HepG2 (cell line): Measurements from ENCODE around the gene PCIF1. TPM values are rescaled to one million over a fixed set of nuclear protein-coding genes. Genes with fewer than 3 reads are reported as not detected.

Source experiments
- ATAC-seq: fragments of 200-7000 bp; cut with Tn5 transposase; 3 replicates; pipeline ENCODE4 v1.9.1; 2020; ENCODE audit warnings: mild to moderate bottlenecking, moderate library complexity
- BruUV-seq: library from RNA; stranded (reverse); fragments of 400-500 nt; replicated peaks from 2 replicates; lab custom pipeline; 2021; lab: Mats Ljungman, UMichigan
- CTCF ChIA-PET: fragments of 300-600 bp; formaldehyde crosslinking; extraction: SDS; loops from one replicate; lab custom pipeline; 2021; ENCODE audit warnings: low total read pairs, inconsistent platforms, low intra/inter-chr PET ratio; lab: Yijun Ruan, JAX
- POLR2A ChIA-PET: fragments of 350-600 bp; sonication (Branson Sonifier 250); formaldehyde crosslinking; loops from one replicate; lab custom pipeline; 2020; ENCODE audit warnings: antibody characterized with exemption, inconsistent platforms; lab: Yijun Ruan, JAX
- DNase-seq: peaks from one replicate; pipeline ENCODE4 v3.0.0-alpha.2; 2015; ENCODE audit warnings: low spot score
- FAIRE-seq: peaks from 3 replicates; lab custom pipeline; 2011; peaks lifted over from hg19 to GRCh38; lab: Jason Lieb, UNC
- H2AFZ ChIP-seq: one replicate; pipeline ENCODE4 v1.6.1; 2011; ENCODE audit warnings: low read length, inconsistent platforms
- H3K27ac ChIP-seq: fragments of 300-600 bp; 3 replicates; pipeline ENCODE4 v1.8.0; 2011; ENCODE audit warnings: mixed run types, mild to moderate bottlenecking, mixed read lengths, low read length, inconsistent platforms; ENCODE audit not compliant: insufficient read depth; ENCODE audit errors: extremely low read length
- H3K27me3 ChIP-seq, 2 experiments: fragments of 200-600 bp in 1 of 2; 2 replicates in 1 of 2; 3 replicates in 1 of 2; pipeline versions ENCODE4 v1.6.0 to v1.8.0; 2011; ENCODE audit warnings: low read length in 2 of 2, mild to moderate bottlenecking in 2 of 2, moderate library complexity in 2 of 2, inconsistent platforms in 1 of 2; ENCODE audit not compliant: insufficient read depth in 2 of 2, control insufficient read depth in 1 of 2
- H3K36me3 ChIP-seq, 2 experiments: fragments of 200-600 bp in 1 of 2; replicated peaks in 1 of 2; 2 replicates in 1 of 2; 3 replicates in 1 of 2; pipeline versions ENCODE4 v1.5.1 to v1.8.0; 2011; ENCODE audit warnings: low read length in 2 of 2, inconsistent platforms in 1 of 2; ENCODE audit not compliant: insufficient read depth in 2 of 2, control insufficient read depth in 1 of 2
- H3K4me1 ChIP-seq: 2 replicates; pipeline ENCODE4 v1.5.1; 2012; ENCODE audit warnings: low read length, inconsistent platforms; ENCODE audit not compliant: insufficient read depth
- H3K4me2 ChIP-seq: 2 replicates; pipeline ENCODE4 v1.6.0; 2011; ENCODE audit warnings: low read depth, low read length, inconsistent platforms
- H3K4me3 ChIP-seq, 3 experiments: fragments of 200-600 bp in 1 of 3; sonication (generic), shearing (Covaris generic) in 1 of 3; replicated peaks in 1 of 3; 2 replicates each; pipeline ENCODE4 v1.5.1; 2011 to 2016; ENCODE audit warnings: low read length in 3 of 3, inconsistent platforms in 2 of 3, low read depth in 2 of 3, mild to moderate bottlenecking in 2 of 3, control low read depth in 1 of 3, mixed read lengths in 1 of 3; ENCODE audit not compliant: insufficient read depth in 1 of 3
- H3K79me2 ChIP-seq: one replicate; pipeline ENCODE4 v1.6.1; 2011; ENCODE audit warnings: low read length, inconsistent platforms; ENCODE audit not compliant: insufficient read depth
- H3K9ac ChIP-seq: 2 replicates; pipeline ENCODE4 v1.6.0; 2011; ENCODE audit warnings: mild to moderate bottlenecking, low read depth, low read length, inconsistent platforms; ENCODE audit not compliant: insufficient read depth
- H3K9me3 ChIP-seq: 2 replicates; pipeline ENCODE4 v1.5.1; 2012; ENCODE audit warnings: mild to moderate bottlenecking, low read length
- H4K20me1 ChIP-seq: 2 replicates; pipeline ENCODE4 v1.6.0; 2011; ENCODE audit warnings: inconsistent platforms, mild to moderate bottlenecking, low read length, moderate library complexity; ENCODE audit not compliant: insufficient read depth
- ARNTL ChIP-seq: sonication (generic); formaldehyde crosslinking; IDR thresholded peaks from 2 replicates; pipeline ENCODE4 v1.4.0; 2020; ENCODE audit warnings: mild to moderate bottlenecking, missing genetic modification reagents
- CBX2 ChIP-seq, 2 experiments: fragments of 200-600 bp in 1 of 2; sonication (generic); formaldehyde crosslinking in 1 of 2; IDR thresholded peaks; 2 replicates each; pipeline versions ENCODE4 v1.7.0 to v1.8.1; 2018 to 2022; ENCODE audit warnings: low read depth in 2 of 2, low read length in 1 of 2, mild to moderate bottlenecking in 1 of 2, missing genetic modification reagents in 1 of 2
- EP300 ChIP-seq, 3 experiments: sonication (generic) in 1 of 3; formaldehyde crosslinking in 1 of 3; IDR thresholded peaks; 2 replicates each; pipeline versions ENCODE4 v1.5.1 to v1.6.1; 2011 to 2020; ENCODE audit warnings: low read depth in 2 of 3, low read length in 2 of 3, borderline replicate concordance in 1 of 3, improper control_type of control experiment in 1 of 3, mild to moderate bottlenecking in 1 of 3, missing genetic modification reagents in 1 of 3, moderate library complexity in 1 of 3
- KAT7 ChIP-seq: IDR thresholded peaks from 2 replicates; pipeline ENCODE4 v1.6.1; 2018; ENCODE audit warnings: borderline replicate concordance, missing compliant biosample characterization
- PRDM15 ChIP-seq: sonication (generic); formaldehyde crosslinking; IDR thresholded peaks from 2 replicates; pipeline ENCODE4 v1.4.0; 2020; ENCODE audit warnings: missing genetic modification reagents
- PRPF4 ChIP-seq: fragments of 200-400 bp; formaldehyde crosslinking; IDR thresholded peaks from 2 replicates; pipeline ENCODE4 v1.6.1; 2016; ENCODE audit warnings: low read length, low read depth; ENCODE audit not compliant: poor library complexity, severe bottlenecking
- RFX3 ChIP-seq: IDR thresholded peaks from 2 replicates; pipeline ENCODE4 v1.6.1; 2016; ENCODE audit warnings: missing biosample characterization, missing genetic modification reagents
- SAP130 ChIP-seq: IDR thresholded peaks from 2 replicates; pipeline ENCODE4 v1.6.1; 2016; ENCODE audit warnings: low read depth
- SOX13 ChIP-seq, 3 experiments: fragments of 450-650 bp in 1 of 3; sonication (generic) in 1 of 3; formaldehyde crosslinking in 1 of 3; IDR thresholded peaks in 2 of 3; conservative IDR thresholded peaks in 1 of 3; 2 replicates each; pipeline versions ENCODE4 v1.5.0 to v1.6.1; 2016 to 2020; ENCODE audit warnings: antibody characterized with exemption in 1 of 3, mild to moderate bottlenecking in 1 of 3, missing compliant biosample characterization in 1 of 3, missing genetic modification reagents in 1 of 3, moderate library complexity in 1 of 3
- ZBTB14 ChIP-seq: sonication (generic); formaldehyde crosslinking; IDR thresholded peaks from 2 replicates; pipeline ENCODE4 v1.4.0; 2020; ENCODE audit warnings: missing genetic modification reagents
- ZNF143 ChIP-seq: sonication (generic); formaldehyde crosslinking; IDR thresholded peaks from 2 replicates; pipeline ENCODE4 v1.4.0; 2020; ENCODE audit warnings: missing genetic modification reagents
- ZNF264 ChIP-seq: sonication (generic); formaldehyde crosslinking; IDR thresholded peaks from 2 replicates; pipeline ENCODE4 v1.4.0; 2020; ENCODE audit warnings: missing genetic modification reagents
- ZNF317 ChIP-seq: sonication (generic); formaldehyde crosslinking; IDR thresholded peaks from 2 replicates; pipeline ENCODE4 v1.5.0; 2020; ENCODE audit warnings: mild to moderate bottlenecking, missing genetic modification reagents
- ZNF383 ChIP-seq: sonication (generic); formaldehyde crosslinking; IDR thresholded peaks from 2 replicates; pipeline ENCODE4 v1.4.0; 2020; ENCODE audit warnings: missing genetic modification reagents, mild to moderate bottlenecking, borderline replicate concordance
- ZNF576 ChIP-seq: sonication (generic); formaldehyde crosslinking; IDR thresholded peaks from 2 replicates; pipeline ENCODE4 v1.4.0; 2020; ENCODE audit warnings: mild to moderate bottlenecking, missing genetic modification reagents
- ZNF670 ChIP-seq: sonication (generic); formaldehyde crosslinking; IDR thresholded peaks from 2 replicates; pipeline ENCODE4 v1.8.0; 2022; ENCODE audit warnings: mild to moderate bottlenecking, missing genetic modification reagents, borderline replicate concordance
- ZNF761 ChIP-seq: sonication (generic); formaldehyde crosslinking; conservative IDR thresholded peaks from 2 replicates; pipeline ENCODE4 v1.4.0; 2020; ENCODE audit warnings: mild to moderate bottlenecking, missing genetic modification reagents
- WGBS: methylation state at CpG from one replicate; pipeline ENCODE4 v1.1.6; 2017; ENCODE audit warnings: low lambda C conversion rate; 5-methylcytosine and 5-hydroxymethylcytosine counted together
- in situ Hi-C: cut with HindIII; loops from 2 replicates; pipeline ENCODE4 v1.10.0; 2017; ENCODE audit warnings: low pct_unique_long_range_greater_than_20kb; ENCODE audit not compliant: extremely low pct_ligation_motif_present
- intact Hi-C: fragments of 100-400 bp; cut with micrococcal nuclease; formaldehyde crosslinking; loops from one replicate; pipeline ENCODE4 v1.10.0; 2022; ENCODE audit not compliant: unreplicated experiment
- polyA plus RNA-seq, 8 experiments: library from polyadenylated mRNA; depleted of rRNA in 3 of 8; stranded (reverse) in 7 of 8; unstranded in 1 of 8; fragments of >200 nt; fragmentation: Illumina TruSeq in 4 of 8; extraction: Trizol in 4 of 8; gene quantifications; 2 replicates each; pipeline versions ENCODE4 v1.2.1 to v1.2.3, GENCODE V29; 2011 to 2016; ENCODE audit warnings: low read depth in 4 of 8, missing spikeins in 1 of 8, mixed read lengths in 1 of 8; ENCODE audit not compliant: insufficient read depth in 1 of 8
- total RNA-seq, 5 experiments: library from RNA; depleted of rRNA; stranded (reverse); fragments of >200 nt; fragmentation: Illumina TruSeq; extraction: Trizol; gene quantifications; 2 replicates each; pipeline ENCODE4 v1.2.3, GENCODE V29; 2016; ENCODE audit warnings: low read depth in 1 of 5

The PCIF1 gene
- total and polyA plus RNA-seq, 2 of the 13 experiments (the other 11 are each of a cell fraction or from before 2014, with no cell fraction given) = 20.9 to 24.4 TPM

- peaks cover 0 to 8% of the 10 kb centered on the region in 2 experiments; a peak in 1 of 5 replicates for H3K27me3 ChIP-seq
- no peak overlapping the region for H3K27ac ChIP-seq
- FAIRE-seq (no peak), DNase-seq (no peak), ATAC-seq (peak; percentile 17)
- WGBS = 11% methylated on average over 9 of the region's 9 CpGs
- peaks cover 82% of the 10 kb centered on the region for H3K4me1 ChIP-seq
- no peaks in the 10 kb centered on the region for H4K20me1 ChIP-seq
- intact Hi-C loops = no loop called here
- H3K4me3 ChIP-seq = peak overlapping the region in 2 of 3 experiments; percentile 5 to 44; a peak in 3 of 6 replicates
- ChIA-PET POLR2A (interaction anchor here (0.6 to 5.0 kb wide), 19 partner anchors 9 to 214 kb away, joined by 3 to 78 read pairs (median 7); partner anchors contain the start of genes ACOT8, CTSA, DNTTIP1 and NEURL2), CTCF (no interaction called here)
- H3K79me2 ChIP-seq = no peaks in the 10 kb centered on the region
- no peaks in the 10 kb centered on the region for H3K9me3 ChIP-seq
- in situ Hi-C loops = no loop called here
- no peaks in the 10 kb centered on the region for H3K36me3 ChIP-seq
- peak overlapping the region; percentile 24 for H2AFZ ChIP-seq
- H3K4me2 ChIP-seq = peak overlapping the region; percentile 48
- H3K9ac ChIP-seq = peak overlapping the region; percentile 16; the same call in 1 of the 2 replicates
- no TSS peak for BruUV-seq
- TF ChIP-seq ZBTB14 (0 out of 2 replicates have a peak, but pooled peaks have one; percentile 28), EP300 (IDR thresholded peaks at IDR 0.05; ENCODE audit: low read depth in 2 of 2, low read length in 2 of 2) (peak in 1 of 2 experiments; percentile 14; a peak in 1 of 4 replicates), EP300 (CRISPR knock-in tag; IDR thresholded peaks at IDR 0.05; ENCODE audit: borderline replicate concordance) (no peak; the same call in 1 of the 2 replicates), ZNF143 (CRISPR knock-in tag) (no peak), KAT7 (CRISPR knock-in tag) (no peak), ZNF264 (CRISPR knock-in tag) (peak; percentile 24; the same call in 1 of the 2 replicates), ZNF383 (no peak), ZNF576 (no peak), ZNF317 (no peak), ZNF761 (no peak), PRDM15 (CRISPR knock-in tag) (no peak), SOX13 (IDR thresholded peaks at IDR 0.05) (no peak), SOX13 (CRISPR knock-in tag; conservative IDR thresholded peaks at IDR 0.05 in 1 of 2, IDR thresholded peaks at IDR 0.05 in 1 of 2) (no peak), ARNTL (no peak), ZNF670 (CRISPR knock-in tag) (no peak), RFX3 (CRISPR knock-in tag) (no peak), PRPF4 (no peak), SAP130 (no peak; the same call in 1 of the 2 replicates), CBX2 (IDR thresholded peaks at IDR 0.05; ENCODE audit: low read depth, low read length) (no peak), CBX2 (CRISPR knock-in tag; IDR thresholded peaks at IDR 0.05; ENCODE audit: low read depth) (no peak)
Measured at GRCh38 chr20:45920462-45921336, 13.8 kb upstream of the PCIF1 start.
